ENCODE results near the gene SIGLEC1. TPM values are rescaled to one million over a fixed set of nuclear protein-coding genes. Genes with fewer than 3 reads are reported as not detected.

Gene SIGLEC1
- total RNA-seq, 2 experiments from 2014 or later: not detected

GRCh38 chr20:3744037-3744436 lies 31.6 kb upstream of the SIGLEC1 start:
- Mint-ChIP-seq H3K36me3 (ENCODE audit: low read depth) (no peaks in the 10 kb centered on the region), H3K27ac (no peak overlapping the region), H3K27me3 (no peaks in the 10 kb centered on the region), H3K9me3 (ENCODE audit: low read depth) (no peaks in the 10 kb centered on the region), H3K4me3 (no peak overlapping the region), H3K4me1 (peaks cover 10% of the 10 kb centered on the region)
- intact Hi-C loops (cut with DNase I, micrococcal nuclease): no loop called here
- POLR2A ChIA-PET: no interaction called here
- DNase-seq (no peak), ATAC-seq (no peak)
- CTCF ChIA-PET: interaction anchor here (1.1 kb wide), 1 partner anchor 11 kb away, joined by 3 read pairs; no protein-coding TSS in a partner anchor

- CTCF ChIA-PET: interaction anchor here (0.7 to 1.1 kb wide), 2 partner anchors 12 to 56 kb away, joined by 3 read pairs; no protein-coding TSS in a partner anchor
- H3K4me3 Mint-ChIP-seq: no peak overlapping the region
These were observed 30.9 kb upstream of the SIGLEC1 start for GRCh38 chr20:3743251-3743650.

DNA sequence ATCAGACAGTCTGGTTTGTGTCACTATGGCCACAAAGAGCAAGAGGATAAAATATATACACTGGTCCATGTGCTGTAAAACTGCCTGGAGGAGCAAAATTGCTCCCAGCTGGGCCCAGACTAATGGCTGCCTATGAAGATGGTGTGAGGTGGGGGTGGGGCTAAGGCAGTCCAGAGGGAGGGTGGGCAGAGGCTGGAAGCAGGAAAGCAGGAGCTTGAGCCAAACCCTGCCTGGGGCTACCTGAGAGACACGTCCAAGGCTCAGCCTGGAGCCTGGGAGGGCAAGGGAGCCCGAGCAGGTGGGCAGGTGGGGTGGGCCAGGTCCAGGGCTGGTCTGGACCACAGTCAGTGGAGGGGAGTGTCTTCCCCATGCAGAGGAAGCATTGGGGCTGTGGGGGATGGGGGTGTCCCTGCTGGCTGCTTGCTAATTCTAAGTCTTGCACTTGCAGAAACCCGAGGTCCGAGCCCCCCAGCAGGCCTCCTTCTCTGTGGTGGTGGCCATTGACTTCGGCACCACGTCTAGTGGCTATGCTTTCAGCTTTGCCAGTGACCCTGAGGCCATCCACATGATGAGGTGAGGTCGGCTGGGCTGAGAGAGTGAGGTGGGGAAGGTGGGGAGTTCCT lies 29.5 kb upstream of the SIGLEC1 start:
- ChIA-PET CTCF (interaction anchor here (0.8 to 1.2 kb wide), 3 partner anchors 20 to 728 kb away, joined by 3 to 4 read pairs (median 4); no protein-coding TSS in a partner anchor), POLR2A (interaction anchor here (0.6 to 1.2 kb wide), 3 partner anchors 9 to 35 kb away, joined by 4 to 5 read pairs (median 5); no protein-coding TSS in a partner anchor)
- no peak overlapping the region for H3K27ac Mint-ChIP-seq
- H3K27me3 Mint-ChIP-seq: no peaks in the 10 kb centered on the region
- ATAC-seq (no peak), DNase-seq (no peak)
- H3K4me1 Mint-ChIP-seq: peaks cover 10% of the 10 kb centered on the region
- no peaks in the 10 kb centered on the region for H3K36me3 Mint-ChIP-seq (ENCODE audit: low read depth)
- no peak overlapping the region for H3K4me3 Mint-ChIP-seq
- intact Hi-C loops (cut with DNase I, micrococcal nuclease): no loop called here
- H3K9me3 Mint-ChIP-seq (ENCODE audit: low read depth): no peaks in the 10 kb centered on the region

More at GRCh38 chr20:3743251-3743650, 30.9 kb upstream of the SIGLEC1 start:
- ATAC-seq (no peak), DNase-seq (no peak)
- POLR2A ChIA-PET: interaction anchor here (1.2 kb wide), 1 partner anchor 34 kb away, joined by 5 read pairs; no protein-coding TSS in a partner anchor
- Mint-ChIP-seq H3K4me1 (peaks cover 10% of the 10 kb centered on the region), H3K9me3 (ENCODE audit: low read depth) (no peaks in the 10 kb centered on the region), H3K36me3 (ENCODE audit: low read depth) (no peaks in the 10 kb centered on the region), H3K27me3 (no peaks in the 10 kb centered on the region), H3K27ac (no peak overlapping the region)
- intact Hi-C loops (cut with DNase I, micrococcal nuclease): no loop called here

DNA sequence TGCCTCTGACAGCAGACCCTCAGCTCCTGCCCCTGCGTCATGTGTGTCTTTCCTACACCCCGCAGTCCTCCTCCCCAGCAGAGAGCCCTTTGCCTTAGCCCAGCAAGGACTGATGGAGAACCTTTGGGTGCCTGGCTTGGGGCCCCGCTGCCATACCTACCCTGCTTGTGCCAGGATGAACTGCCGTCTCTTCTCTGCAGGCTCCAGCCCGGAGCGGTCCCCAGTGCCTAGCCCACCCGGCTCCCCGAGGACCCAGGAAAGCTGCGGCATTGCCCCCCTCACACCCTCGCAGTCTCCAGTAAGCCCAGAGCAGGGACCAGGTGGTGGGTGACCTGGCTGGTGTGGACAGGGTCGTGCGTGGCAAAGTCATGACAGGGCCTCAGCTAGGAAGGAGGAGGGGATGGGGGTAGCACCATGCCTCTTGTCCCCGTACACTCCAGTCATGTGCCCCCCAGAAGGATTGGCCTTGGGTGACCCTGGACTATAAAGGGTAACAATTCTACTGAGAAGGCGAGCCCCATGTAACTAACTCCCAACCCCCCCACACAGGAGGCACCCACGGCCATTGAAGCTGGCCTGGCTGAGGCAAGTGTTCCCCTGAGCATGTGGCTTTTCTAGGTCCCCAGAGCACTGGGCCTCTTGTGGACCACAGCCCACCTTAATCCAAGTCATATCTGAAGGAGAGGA lies 28.4 kb upstream of the SIGLEC1 start:
- Mint-ChIP-seq H3K4me3 (no peak overlapping the region), H3K9me3 (ENCODE audit: low read depth) (no peaks in the 10 kb centered on the region), H3K36me3 (ENCODE audit: low read depth) (no peaks in the 10 kb centered on the region), H3K4me1 (peaks cover 10% of the 10 kb centered on the region), H3K27me3 (no peaks in the 10 kb centered on the region), H3K27ac (no peak overlapping the region)
- no peak for DNase-seq
- ChIA-PET CTCF (interaction anchor here (0.8 to 1.2 kb wide), 4 partner anchors 9 to 730 kb away, joined by 4 to 5 read pairs (median 4); no protein-coding TSS in a partner anchor), POLR2A (interaction anchor here (0.6 kb wide), 1 partner anchor 10 kb away, joined by 4 read pairs; no protein-coding TSS in a partner anchor)
- intact Hi-C loops (cut with DNase I, micrococcal nuclease): no loop called here
- ATAC-seq: no peak

- no peaks in the 10 kb centered on the region for H3K9me3 Mint-ChIP-seq (ENCODE audit: low read depth)
- no peaks in the 10 kb centered on the region for H3K36me3 Mint-ChIP-seq (ENCODE audit: low read depth)
- H3K4me1 Mint-ChIP-seq: peaks cover 4% of the 10 kb centered on the region
- CTCF ChIA-PET: interaction anchor here (1.0 kb wide), 1 partner anchor 10 kb away, joined by 5 read pairs; no protein-coding TSS in a partner anchor
- intact Hi-C loops (cut with DNase I, micrococcal nuclease): no loop called here
- peaks cover 2% of the 10 kb centered on the region for H3K27me3 Mint-ChIP-seq
- H3K4me3 Mint-ChIP-seq: no peak overlapping the region
- ATAC-seq: no peak
- no peak overlapping the region for H3K27ac Mint-ChIP-seq
- DNase-seq: no peak
- POLR2A ChIA-PET: no interaction called here
These were observed 27.6 kb upstream of the SIGLEC1 start for GRCh38 chr20:3739926-3740451.

DNA sequence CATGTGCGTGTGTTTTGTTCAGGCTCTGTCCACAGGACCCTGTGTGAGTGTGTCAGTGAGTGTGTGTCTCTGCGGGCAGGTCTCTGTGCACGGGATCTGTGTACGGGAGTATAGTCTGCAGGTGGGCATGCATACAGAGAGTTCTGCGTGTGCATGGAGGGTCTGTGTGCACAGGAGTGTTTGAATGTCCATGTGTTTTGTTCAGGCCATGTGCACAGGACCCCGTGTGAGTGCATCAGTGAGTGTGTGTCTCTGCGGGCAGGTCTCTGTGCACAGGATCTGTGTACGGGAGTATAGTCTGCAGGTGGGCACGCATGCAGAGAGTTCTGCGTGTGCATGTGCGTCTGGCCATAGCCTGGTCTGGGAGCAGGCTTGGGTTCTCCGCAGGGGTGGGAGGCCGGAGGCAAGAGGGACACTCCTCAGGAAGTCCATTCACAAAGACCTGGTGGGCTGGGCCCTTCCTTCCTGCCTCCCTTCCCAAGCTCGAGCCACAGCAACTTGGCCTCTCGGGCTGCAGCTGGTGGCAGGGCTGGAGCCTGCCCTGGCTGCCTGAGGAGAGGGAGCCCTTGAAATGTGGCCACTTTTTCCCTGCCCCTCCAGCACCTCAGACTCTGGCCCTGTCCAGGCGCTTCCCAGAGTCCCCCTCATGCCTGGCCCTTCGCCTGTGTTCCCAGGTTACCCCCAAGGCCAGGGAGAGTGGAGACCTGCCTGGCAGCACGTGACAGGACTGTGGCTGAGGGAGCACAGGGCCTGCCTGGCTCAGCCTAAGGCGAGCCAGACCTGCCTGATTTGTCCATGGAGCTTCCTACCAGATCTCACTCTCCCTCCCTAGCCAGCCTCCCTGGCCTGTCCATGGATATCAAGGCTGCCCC lies 26.9 kb upstream of the SIGLEC1 start:
- POLR2A ChIA-PET: no interaction called here
- intact Hi-C loops (cut with DNase I, micrococcal nuclease): no loop called here
- CTCF ChIA-PET: no interaction called here
- DNase-seq: no peak
- Mint-ChIP-seq H3K4me3 (no peak overlapping the region), H3K27me3 (peaks cover 3% of the 10 kb centered on the region), H3K27ac (no peak overlapping the region), H3K36me3 (ENCODE audit: low read depth) (no peaks in the 10 kb centered on the region), H3K9me3 (ENCODE audit: low read depth) (no peaks in the 10 kb centered on the region), H3K4me1 (no peaks in the 10 kb centered on the region)
- ATAC-seq: no peak

DNA sequence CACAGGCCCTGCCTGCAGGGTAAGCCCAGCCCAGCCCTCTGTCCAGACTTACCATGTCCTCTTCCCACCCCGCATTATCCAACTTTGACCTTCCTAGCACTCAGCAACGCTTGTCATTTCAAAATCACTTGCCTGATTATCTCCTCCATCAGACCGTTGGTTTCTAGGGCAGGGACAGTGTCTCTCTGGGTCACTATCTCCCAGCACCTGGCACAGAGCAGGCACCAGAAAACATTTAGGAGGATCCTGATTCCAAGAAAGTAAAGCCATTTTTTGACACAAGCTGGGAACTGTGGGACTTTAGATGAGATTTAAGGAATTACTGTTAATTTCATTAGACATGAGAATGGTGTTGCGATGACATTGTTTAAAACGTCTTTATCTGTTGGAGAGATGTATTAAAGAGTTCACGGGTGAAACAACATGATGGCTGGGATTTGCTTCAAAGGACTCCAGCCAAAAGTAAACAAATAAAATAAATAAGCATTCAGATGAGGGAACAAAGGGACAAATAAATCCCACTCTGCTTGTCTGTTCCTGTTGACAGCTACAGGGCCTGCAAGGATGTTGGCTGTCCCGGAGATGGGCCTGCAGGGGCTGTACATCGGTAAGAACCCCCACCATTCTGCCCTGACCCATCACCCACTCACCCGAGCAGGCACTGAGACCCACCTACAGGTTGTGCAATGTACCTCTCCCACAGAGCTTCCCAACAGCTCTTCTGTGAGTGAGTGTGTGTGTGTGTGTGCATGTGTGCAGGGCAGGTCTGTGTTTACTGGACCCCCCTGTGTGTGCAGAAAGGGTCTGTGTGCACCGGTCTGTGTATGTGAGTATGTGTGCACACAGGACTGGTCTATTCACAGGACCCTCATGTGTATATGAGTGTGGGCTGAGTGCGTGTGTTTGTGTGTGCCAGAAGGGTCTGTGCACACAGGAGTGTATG lies 26.0 kb upstream of the SIGLEC1 start:
- Mint-ChIP-seq H3K4me1 (no peaks in the 10 kb centered on the region), H3K36me3 (ENCODE audit: low read depth) (no peaks in the 10 kb centered on the region), H3K4me3 (no peak overlapping the region), H3K27ac (no peak overlapping the region), H3K27me3 (peaks cover 3% of the 10 kb centered on the region), H3K9me3 (ENCODE audit: low read depth) (no peaks in the 10 kb centered on the region)
- no peak for DNase-seq
- ChIA-PET POLR2A (no interaction called here), CTCF (no interaction called here)
- no peak for ATAC-seq
- intact Hi-C loops (cut with DNase I, micrococcal nuclease): no loop called here

DNA sequence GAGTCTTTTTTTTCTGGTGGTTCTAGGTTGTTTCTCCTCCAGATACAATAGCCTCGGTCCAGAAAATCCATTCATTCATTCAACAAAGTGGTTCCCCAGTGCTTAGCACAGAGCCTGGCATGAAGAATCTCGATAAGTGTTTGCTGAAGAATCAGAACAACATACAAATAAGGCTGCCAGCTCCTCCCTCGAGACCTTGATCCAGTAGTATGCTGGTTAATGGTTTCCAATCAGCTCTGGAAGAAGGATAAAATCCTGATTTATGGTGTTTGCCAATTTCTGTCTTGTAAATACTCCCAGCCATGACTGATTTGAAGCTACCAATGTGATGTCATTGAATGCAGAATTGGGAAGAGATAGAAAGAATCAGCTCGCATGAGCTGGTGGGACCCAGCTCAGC lies 23.4 kb upstream of the SIGLEC1 start:
- intact Hi-C loops (cut with DNase I, micrococcal nuclease): no loop called here
- ChIA-PET POLR2A (interaction anchor here (0.6 kb wide), 1 partner anchor 101 kb away, joined by 3 read pairs; no protein-coding TSS in a partner anchor), CTCF (interaction anchor here (0.6 to 1.3 kb wide), 3 partner anchors 25 to 561 kb away, joined by 3 read pairs; no protein-coding TSS in a partner anchor)
- no peak for DNase-seq
- ATAC-seq: no peak
- H3K27me3 Mint-ChIP-seq: peaks cover 18% of the 10 kb centered on the region
- no peaks in the 10 kb centered on the region for H3K36me3 Mint-ChIP-seq (ENCODE audit: low read depth)
- H3K27ac Mint-ChIP-seq: no peak overlapping the region
- H3K4me3 Mint-ChIP-seq: no peak overlapping the region
- no peaks in the 10 kb centered on the region for H3K9me3 Mint-ChIP-seq (ENCODE audit: low read depth)
- H3K4me1 Mint-ChIP-seq: no peaks in the 10 kb centered on the region

DNA sequence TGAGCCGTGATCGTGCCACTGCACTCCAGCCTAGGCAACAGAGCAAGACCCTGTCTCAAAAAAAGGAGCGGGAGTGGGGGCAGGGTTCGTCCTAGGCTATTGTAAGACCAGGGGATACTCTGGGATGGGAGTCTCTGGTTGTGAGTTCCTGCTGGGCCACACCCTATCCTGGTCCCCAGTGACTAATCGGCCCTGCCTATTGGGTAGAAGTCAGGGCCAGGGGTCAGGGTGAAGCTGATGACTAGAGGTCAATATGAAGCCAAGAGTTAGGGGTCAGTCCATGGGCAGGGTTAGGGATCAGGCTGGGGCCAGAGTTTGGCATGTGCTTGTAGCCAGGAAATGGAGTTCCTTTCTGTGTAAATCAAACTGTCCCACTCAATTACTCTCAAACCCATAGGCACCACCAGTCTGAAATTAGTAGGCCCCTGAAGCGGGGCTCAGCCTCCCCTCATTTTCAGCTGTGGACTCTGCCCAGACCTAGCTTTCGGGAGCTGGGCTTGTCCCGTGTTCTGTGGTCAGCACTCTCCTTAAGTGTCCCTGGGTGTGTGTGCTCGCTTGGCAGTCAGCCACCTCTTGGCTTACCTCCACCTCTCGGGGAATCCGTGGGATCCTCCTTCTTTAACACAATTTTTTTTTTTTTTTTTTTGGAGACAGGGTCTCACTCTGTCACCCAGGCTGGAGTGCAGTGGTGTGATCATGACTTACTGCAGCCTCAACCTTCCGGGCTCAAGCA lies 21.9 kb upstream of the SIGLEC1 start:
- no peak for DNase-seq
- H3K4me1 Mint-ChIP-seq: no peaks in the 10 kb centered on the region
- intact Hi-C loops (cut with DNase I, micrococcal nuclease): no loop called here
- no peaks in the 10 kb centered on the region for H3K9me3 Mint-ChIP-seq (ENCODE audit: low read depth)
- peaks cover 24% of the 10 kb centered on the region for H3K27me3 Mint-ChIP-seq
- ChIA-PET POLR2A (no interaction called here), CTCF (no interaction called here)
- H3K4me3 Mint-ChIP-seq: no peak overlapping the region
- no peak for ATAC-seq
- H3K36me3 Mint-ChIP-seq (ENCODE audit: low read depth): no peaks in the 10 kb centered on the region
- no peak overlapping the region for H3K27ac Mint-ChIP-seq
